Measurements from ENCODE around the gene CCR9.

- TF ChIP-seq, protein P1, sequence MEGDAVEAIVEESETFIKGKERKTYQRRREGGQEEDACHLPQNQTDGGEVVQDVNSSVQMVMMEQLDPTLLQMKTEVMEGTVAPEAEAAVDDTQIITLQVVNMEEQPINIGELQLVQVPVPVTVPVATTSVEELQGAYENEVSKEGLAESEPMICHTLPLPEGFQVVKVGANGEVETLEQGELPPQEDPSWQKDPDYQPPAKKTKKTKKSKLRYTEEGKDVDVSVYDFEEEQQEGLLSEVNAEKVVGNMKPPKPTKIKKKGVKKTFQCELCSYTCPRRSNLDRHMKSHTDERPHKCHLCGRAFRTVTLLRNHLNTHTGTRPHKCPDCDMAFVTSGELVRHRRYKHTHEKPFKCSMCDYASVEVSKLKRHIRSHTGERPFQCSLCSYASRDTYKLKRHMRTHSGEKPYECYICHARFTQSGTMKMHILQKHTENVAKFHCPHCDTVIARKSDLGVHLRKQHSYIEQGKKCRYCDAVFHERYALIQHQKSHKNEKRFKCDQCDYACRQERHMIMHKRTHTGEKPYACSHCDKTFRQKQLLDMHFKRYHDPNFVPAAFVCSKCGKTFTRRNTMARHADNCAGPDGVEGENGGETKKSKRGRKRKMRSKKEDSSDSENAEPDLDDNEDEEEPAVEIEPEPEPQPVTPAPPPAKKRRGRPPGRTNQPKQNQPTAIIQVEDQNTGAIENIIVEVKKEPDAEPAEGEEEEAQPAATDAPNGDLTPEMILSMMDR (IDR thresholded peaks at IDR 0.05; ENCODE audit: insufficient read depth, low read length, poor library complexity, severe bottlenecking) = no peak
- no peak for TF ChIP-seq EZH2phosphoT487 (conservative IDR thresholded peaks at IDR 0.05; ENCODE audit: low read length)
These were observed 47.2 kb downstream of the CCR9 start for GRCh38 chr3:45933591-45933990.
